Measurements from ENCODE around the gene HEATR5A. TPM values are rescaled to one million over a fixed set of nuclear protein-coding genes. Genes with fewer than 3 reads are reported as not detected.

The HEATR5A gene
- total and polyA plus RNA-seq, 2 of the 13 experiments (the other 11 are each of a cell fraction or from before 2014, with no cell fraction given), result 36.4 to 105 TPM

- TF ChIP-seq ZNF318 (CRISPR knock-in tag; IDR thresholded peaks at IDR 0.05) (no peak), ZNF569 (CRISPR knock-in tag; IDR thresholded peaks at IDR 0.05; ENCODE audit: borderline replicate concordance) (0 out of 2 replicates have a peak, but pooled peaks have one; percentile 4), ISX (CRISPR knock-in tag; conservative IDR thresholded peaks at IDR 0.05) (no peak), RNF219 (CRISPR knock-in tag; IDR thresholded peaks at IDR 0.05) (no peak), ZC3H13 (CRISPR knock-in tag; IDR thresholded peaks at IDR 0.05) (no peak), ARID5B (CRISPR knock-in tag; IDR thresholded peaks at IDR 0.05) (no peak), TFDP1 (CRISPR knock-in tag; IDR thresholded peaks at IDR 0.05; ENCODE audit: borderline replicate concordance) (no peak), ZNF503 (CRISPR knock-in tag; IDR thresholded peaks at IDR 0.05) (no peak), ZNF558 (CRISPR knock-in tag; IDR thresholded peaks at IDR 0.05; ENCODE audit: borderline replicate concordance) (no peak), ZNF644 (CRISPR knock-in tag; IDR thresholded peaks at IDR 0.05; ENCODE audit: low read depth) (peak; percentile 45; the same call in 1 of the 2 replicates)
Measured at GRCh38 chr14:31256534-31257243, 163.7 kb downstream of the HEATR5A start (continued).
